ENCODE results near the gene IPPK.

- TF ChIP-seq CTCF (IDR thresholded peaks at IDR 0.05) (no peak), POLR2A (IDR thresholded peaks at IDR 0.05) (no peak)
Observed at GRCh38 chr9:92614123-92614510, 55.8 kb downstream of the IPPK start.
